SIG-M5 (cell line): ENCODE results near the gene SCN9A.
"Not testable (repeated sequence)": the region's sequence is repeated elsewhere in the genome, so short reads cannot be mapped to it uniquely, and the experiment has no call there.

Source experiments
- DNase-seq: peaks from one replicate; lab custom pipeline; 2025; lab: John Stamatoyannopoulos, UW

The SCN9A gene

GRCh38 chr2:166240387-166241313 lies 135.1 kb downstream of the SCN9A start:
- no peak for DNase-seq

GRCh38 chr2:166239548-166239947 lies 136.2 kb downstream of the SCN9A start:
- DNase-seq = no peak

GRCh38 chr2:166238176-166238575 lies 137.6 kb downstream of the SCN9A start:
- DNase-seq = no peak

- no peak for DNase-seq
Measured at GRCh38 chr2:166234112-166234846, 141.5 kb downstream of the SCN9A start.

GRCh38 chr2:166233244-166233643 lies 142.5 kb downstream of the SCN9A start:
- DNase-seq = no peak

GRCh38 chr2:166230724-166231070 lies 145.0 kb downstream of the SCN9A start:
- no peak for DNase-seq

- no peak for DNase-seq
Measured at GRCh38 chr2:166230024-166230723, 145.6 kb downstream of the SCN9A start.

- no peak for DNase-seq
Measured at GRCh38 chr2:166229678-166230023, 146.1 kb downstream of the SCN9A start.

GRCh38 chr2:166224197-166224596 lies 151.5 kb downstream of the SCN9A start:
- DNase-seq = no peak

- DNase-seq = no peak
Measured at GRCh38 chr2:166223298-166223697, 152.4 kb downstream of the SCN9A start.

- no peak for DNase-seq
Measured at GRCh38 chr2:166211079-166211478, 164.7 kb downstream of the SCN9A start.

GRCh38 chr2:166209944-166210343 lies 165.8 kb downstream of the SCN9A start:
- DNase-seq = not testable (repeated sequence)

- DNase-seq = not testable (repeated sequence)
Measured at GRCh38 chr2:166209367-166209766, 166.4 kb downstream of the SCN9A start.

GRCh38 chr2:166206153-166206552 lies 169.6 kb downstream of the SCN9A start:
- DNase-seq = not testable (repeated sequence)

GRCh38 chr2:166202778-166203177 lies 173.0 kb downstream of the SCN9A start:
- DNase-seq = no peak

- DNase-seq = no peak
Measured at GRCh38 chr2:166197446-166197845, 178.3 kb downstream of the SCN9A start.

- DNase-seq = no peak
Measured at GRCh38 chr2:166193407-166193806, 182.3 kb downstream of the SCN9A start.

- no peak for DNase-seq
Measured at GRCh38 chr2:166188084-166188483, 187.7 kb downstream of the SCN9A start.

- no peak for DNase-seq
Measured at GRCh38 chr2:166184789-166185188, 191.0 kb downstream of the SCN9A start.

- DNase-seq = no peak
Measured at GRCh38 chr2:166181813-166182154, 194.0 kb downstream of the SCN9A start.

GRCh38 chr2:166180951-166181812 lies 194.6 kb downstream of the SCN9A start:
- no peak for DNase-seq

GRCh38 chr2:166179201-166179600 lies 196.5 kb downstream of the SCN9A start:
- DNase-seq = no peak
